HG02759 (cell line): ENCODE measurements around the gene GALNT9.

Source experiments
- ATAC-seq: cut with Tn5 transposase; IDR thresholded peaks from one replicate; pipeline ENCODE4 v1.9.1; 2021; ENCODE audit warnings: mild to moderate bottlenecking, moderate library complexity; ENCODE audit not compliant: unreplicated experiment

The GALNT9 gene

GRCh38 chr12:132282031-132282949 is 47.1 kb downstream of the GALNT9 start:
- no peak for ATAC-seq

GRCh38 chr12:132281038-132281437 is 48.4 kb downstream of the GALNT9 start:
- ATAC-seq = no peak

- no peak for ATAC-seq
Observed at GRCh38 chr12:132280406-132280805, 49.0 kb downstream of the GALNT9 start.

GRCh38 chr12:132279930-132280329 is 49.5 kb downstream of the GALNT9 start:
- no peak for ATAC-seq

- no peak for ATAC-seq
Observed at GRCh38 chr12:132279184-132279889, 50.1 kb downstream of the GALNT9 start.

GRCh38 chr12:132278401-132279183 is 50.8 kb downstream of the GALNT9 start:
- ATAC-seq = no peak

- no peak for ATAC-seq
Observed at GRCh38 chr12:132277949-132278348, 51.4 kb downstream of the GALNT9 start.

DNA sequence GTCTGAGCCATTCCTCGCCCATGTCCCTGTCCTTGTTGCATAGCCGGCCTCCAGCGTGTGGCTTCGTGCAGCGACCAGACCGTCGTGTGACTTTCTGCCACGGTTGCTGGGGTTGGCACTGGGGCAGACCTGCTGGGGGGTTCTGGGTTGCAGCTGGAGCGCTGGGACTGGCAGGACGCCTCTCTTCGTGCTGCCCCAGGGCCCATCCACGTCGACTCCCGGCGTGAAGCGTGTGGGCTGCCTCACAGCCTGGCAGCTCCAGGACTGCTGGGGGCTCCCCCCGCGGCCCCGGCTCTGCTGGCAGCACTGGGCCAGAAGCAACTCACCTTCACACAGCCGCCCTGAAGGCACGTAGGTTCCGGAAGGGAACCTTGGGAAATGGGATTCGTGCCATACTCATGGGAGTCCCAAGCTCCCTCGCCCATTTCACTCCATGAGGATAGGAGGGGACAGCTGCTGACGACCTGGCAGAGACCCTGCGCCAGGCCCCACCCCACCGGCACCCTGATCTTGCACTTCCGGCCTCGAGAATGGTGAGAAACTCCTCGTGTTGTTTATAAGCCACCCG is 51.9 kb downstream of the GALNT9 start:
- ATAC-seq = no peak

GRCh38 chr12:132276827-132277373 is 52.5 kb downstream of the GALNT9 start:
- ATAC-seq = no peak

GRCh38 chr12:132276066-132276826 is 53.1 kb downstream of the GALNT9 start:
- no peak for ATAC-seq

DNA sequence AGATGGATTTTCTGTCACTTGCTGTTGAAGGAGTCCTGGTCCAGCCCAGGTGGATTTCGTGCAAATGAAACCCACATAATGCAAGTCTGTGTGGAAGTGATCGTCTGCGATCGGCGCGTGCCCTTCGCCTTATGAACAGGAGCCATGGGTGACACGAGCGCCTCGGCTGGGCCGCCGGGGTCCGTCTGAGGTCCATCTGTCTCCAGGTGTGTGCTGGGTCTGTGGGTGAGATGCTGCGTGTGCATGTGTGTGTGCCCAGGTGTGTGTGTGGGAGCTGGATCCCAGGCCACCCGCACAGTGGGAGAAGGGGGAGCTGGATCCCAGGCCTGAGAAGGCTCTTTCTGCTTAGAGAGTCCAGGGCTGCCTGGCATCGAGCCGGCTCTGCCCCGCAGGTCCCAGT is 53.8 kb downstream of the GALNT9 start:
- no peak for ATAC-seq

GRCh38 chr12:132275110-132275531 is 54.3 kb downstream of the GALNT9 start:
- ATAC-seq = no peak

- ATAC-seq = no peak
Observed at GRCh38 chr12:132273992-132274334, 55.4 kb downstream of the GALNT9 start.

DNA sequence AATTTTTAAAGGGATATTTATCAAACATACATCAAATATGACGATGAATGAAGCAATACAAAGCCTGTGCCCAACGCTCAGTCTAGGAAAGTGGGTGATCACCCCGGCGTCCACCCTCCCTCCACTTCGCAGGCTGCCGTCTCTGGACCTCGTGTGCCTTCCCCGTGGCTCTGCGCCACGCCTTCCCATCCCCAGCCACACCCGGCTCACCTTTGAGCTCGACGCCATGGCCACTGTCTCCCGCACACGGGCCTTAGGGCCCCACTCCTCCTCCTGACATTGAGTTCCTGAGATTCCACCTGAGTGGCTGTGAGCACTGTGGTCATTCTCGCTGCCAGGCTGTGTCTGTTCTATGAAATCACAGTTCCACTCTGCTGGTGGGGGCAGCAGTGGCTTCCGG is 56.7 kb downstream of the GALNT9 start:
- no peak for ATAC-seq

DNA sequence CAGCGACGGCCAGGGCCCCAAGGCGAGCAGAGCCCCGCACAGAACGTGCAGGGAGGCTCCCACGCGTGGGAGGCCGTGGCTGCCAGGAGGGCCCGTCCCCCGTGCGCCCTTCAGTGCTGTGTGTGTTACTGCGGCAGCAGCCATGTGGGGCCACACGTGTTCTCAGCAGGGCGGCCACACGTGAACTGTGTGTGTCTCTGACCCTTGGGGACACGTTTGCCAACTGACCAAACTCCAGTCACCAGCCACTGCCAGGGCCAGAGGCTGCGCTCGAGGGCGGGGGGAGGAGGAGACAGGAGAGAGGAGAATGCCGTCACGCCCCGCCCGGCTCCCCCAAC is 57.7 kb downstream of the GALNT9 start:
- no peak for ATAC-seq

- ATAC-seq = no peak
Observed at GRCh38 chr12:132270969-132271754, 58.2 kb downstream of the GALNT9 start.

GRCh38 chr12:132270516-132270915 is 58.9 kb downstream of the GALNT9 start:
- no peak for ATAC-seq

DNA sequence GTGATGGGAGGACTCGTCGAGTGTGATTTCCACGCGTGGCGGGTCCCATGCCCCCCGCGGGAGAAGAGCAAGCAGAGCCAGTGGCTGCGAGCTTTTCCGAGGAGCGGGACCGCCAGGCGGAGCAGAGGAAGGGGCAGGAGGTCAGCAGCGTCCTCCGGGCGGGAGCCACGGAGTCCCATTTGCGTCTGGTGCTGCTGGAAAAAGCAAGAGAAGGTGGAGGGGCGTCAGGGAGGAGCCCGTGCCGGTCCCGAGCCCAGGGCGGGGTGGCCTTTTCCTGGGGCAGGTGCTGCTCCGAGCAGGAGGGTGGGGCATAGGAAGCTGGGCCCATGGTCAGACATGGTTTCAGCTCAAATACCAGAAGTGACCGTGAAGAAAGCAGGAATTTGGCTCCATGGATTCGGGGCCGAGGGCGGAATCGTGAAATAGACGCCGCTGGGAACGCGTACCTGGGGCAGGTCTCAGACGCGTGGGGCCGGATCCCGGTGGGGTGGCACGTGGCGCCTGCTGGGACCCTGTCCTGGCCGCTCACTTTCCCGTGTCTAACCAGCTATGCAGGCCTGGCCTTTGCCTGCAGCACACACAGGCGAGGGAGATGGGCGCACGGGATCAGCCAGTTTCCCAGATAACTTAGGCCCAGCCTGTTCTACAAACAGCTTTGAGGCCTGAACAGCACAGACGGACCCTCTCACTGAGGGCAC is 60.0 kb downstream of the GALNT9 start:
- no peak for ATAC-seq

DNA sequence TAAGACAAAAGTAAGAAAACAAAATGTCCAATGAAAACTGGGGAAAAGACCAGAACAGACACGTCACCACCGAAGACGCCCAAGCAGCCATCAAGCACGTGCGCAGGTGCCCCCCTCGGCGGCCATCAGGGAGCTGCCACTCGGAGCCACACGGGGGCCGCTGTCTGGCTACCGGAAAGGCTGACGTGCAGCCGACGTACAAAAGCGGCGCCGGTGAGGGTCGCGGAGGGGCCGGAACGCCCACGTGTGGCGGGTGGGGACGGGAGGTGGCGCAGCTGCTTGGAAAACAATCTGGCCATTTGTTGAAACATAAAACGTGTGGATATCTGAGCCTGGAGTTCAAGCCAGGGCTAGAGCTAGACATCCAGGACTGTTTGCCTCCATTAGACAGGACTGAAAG is 60.7 kb downstream of the GALNT9 start:
- no peak for ATAC-seq
